Stimulated activated CD4-positive, alpha-beta T cell treated with anti-CD3 and anti-CD28 coated beads, Interleukin-2, amount 100 ng/mL, for 48 hours (primary cell): ENCODE data around the gene CD300LB.
"Not testable (repeated sequence)": the region's sequence is repeated elsewhere in the genome, so short reads cannot be mapped to it uniquely, and the experiment has no call there.

ENCODE experiments used
- DNase-seq, 2 donors: peaks; one replicate each; pipeline ENCODE4 v3.0.0-alpha.2; 2020

The CD300LB gene

GRCh38 chr17:74524653-74525464 lies 6.4 kb downstream of the CD300LB start:
- no peak for DNase-seq

GRCh38 chr17:74523308-74523707 lies 8.0 kb downstream of the CD300LB start:
- DNase-seq: no peak

- DNase-seq: no peak
Measured at GRCh38 chr17:74522381-74523105, 8.7 kb downstream of the CD300LB start.

- DNase-seq: no peak
Measured at GRCh38 chr17:74521701-74522201, 9.5 kb downstream of the CD300LB start.

GRCh38 chr17:74520790-74521480 lies 10.3 kb downstream of the CD300LB start:
- DNase-seq: no peak

- no peak for DNase-seq
Measured at GRCh38 chr17:74520016-74520434, 11.2 kb downstream of the CD300LB start.

GRCh38 chr17:74518413-74518981 lies 12.8 kb downstream of the CD300LB start:
- not testable (repeated sequence) for DNase-seq

GRCh38 chr17:74516561-74517328 lies 14.5 kb downstream of the CD300LB start:
- DNase-seq: no peak

- DNase-seq: no peak
Measured at GRCh38 chr17:74515941-74516340, 15.3 kb downstream of the CD300LB start.

- DNase-seq: no peak
Measured at GRCh38 chr17:74514632-74515334, 16.5 kb downstream of the CD300LB start.

- DNase-seq: peak in 1 of 2 donors; percentile 43
Measured at GRCh38 chr17:74513987-74514631, 17.2 kb downstream of the CD300LB start.

GRCh38 chr17:74512624-74513091 lies 18.6 kb downstream of the CD300LB start:
- DNase-seq: peak in 1 of 2 donors; percentile 37

GRCh38 chr17:74512036-74512435 lies 19.2 kb downstream of the CD300LB start:
- no peak for DNase-seq

GRCh38 chr17:74508156-74508555 lies 23.1 kb downstream of the CD300LB start:
- no peak for DNase-seq

GRCh38 chr17:74503949-74504348 lies 27.3 kb downstream of the CD300LB start:
- DNase-seq: not testable (repeated sequence)

GRCh38 chr17:74502861-74503260 lies 28.4 kb downstream of the CD300LB start:
- DNase-seq: no peak

GRCh38 chr17:74499992-74500391 lies 31.3 kb downstream of the CD300LB start:
- DNase-seq: no peak

- DNase-seq: no peak
Measured at GRCh38 chr17:74497471-74497870, 33.8 kb downstream of the CD300LB start.

GRCh38 chr17:74493331-74493833 lies 37.9 kb downstream of the CD300LB start:
- DNase-seq: peak; percentile 57 to 65

GRCh38 chr17:74491626-74492025 lies 39.6 kb downstream of the CD300LB start:
- no peak for DNase-seq

GRCh38 chr17:74490716-74491115 lies 40.6 kb downstream of the CD300LB start:
- no peak for DNase-seq
